HUDEP-2 (cell line): ENCODE results near the gene CPEB2.
A peak's percentile ranks its signal among the peaks of the same experiment; 100 is the strongest.
"Not testable (repeated sequence)": the region's sequence is repeated elsewhere in the genome, so short reads cannot be mapped to it uniquely, and the experiment has no call there.

ENCODE experiments used
- DNase-seq, 76 experiments: peaks; one replicate each; lab custom pipeline; 2025; ENCODE audit not compliant: unreplicated experiment in 76 of 76; lab: John Stamatoyannopoulos, UW

CPEB2 gene

DNA sequence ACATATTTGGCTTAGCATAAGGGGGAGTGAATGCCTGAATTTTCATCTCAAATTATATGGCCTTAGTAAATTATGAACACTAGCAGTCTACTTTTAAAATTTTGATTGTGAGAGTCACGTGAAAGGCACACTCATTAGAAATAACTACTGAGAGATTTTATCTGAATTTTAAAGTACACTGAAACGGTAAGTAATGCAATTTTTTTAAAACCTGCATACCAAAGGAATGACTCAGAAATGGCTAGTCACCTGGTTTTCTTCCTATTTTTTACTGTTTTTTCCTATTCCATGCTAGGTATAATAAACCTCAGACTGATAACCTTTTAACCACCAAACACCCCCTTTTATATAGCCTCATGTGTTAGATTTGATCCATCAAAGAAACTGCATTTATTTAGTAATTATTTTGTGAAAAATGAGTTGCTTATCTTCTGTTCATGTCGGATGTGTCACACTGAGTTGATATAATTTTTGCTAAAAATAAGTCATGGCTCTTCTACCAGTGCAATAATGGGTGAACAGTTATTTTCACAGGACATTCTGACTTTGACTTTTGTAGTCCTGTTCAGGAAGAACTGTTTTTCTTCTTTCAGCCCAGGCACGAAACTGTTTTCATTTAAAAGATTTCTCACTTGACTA, 40.4 kb downstream of the CPEB2 start:
- no peak for DNase-seq

DNA sequence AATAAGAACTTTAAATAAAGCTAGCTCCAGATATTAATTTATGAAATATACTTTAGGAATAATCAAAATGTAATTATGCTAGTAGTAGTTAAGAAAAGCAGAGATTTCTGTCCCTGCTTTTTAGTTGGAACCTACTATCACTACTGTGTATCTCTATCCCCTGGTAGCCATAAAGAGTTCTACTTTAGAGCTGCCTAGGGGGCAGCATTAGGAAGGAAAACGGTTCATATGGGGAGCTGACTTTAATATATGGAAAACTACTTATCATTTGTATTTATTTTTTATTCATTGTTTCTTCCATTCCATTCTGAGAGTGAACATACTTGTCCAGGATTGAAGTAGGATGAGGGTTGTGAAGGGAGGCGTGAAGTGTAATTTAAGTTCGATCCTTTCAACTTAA, 40.9 kb downstream of the CPEB2 start:
- peak in 2 of 76 experiments; percentile 1 to 3 for DNase-seq

DNA sequence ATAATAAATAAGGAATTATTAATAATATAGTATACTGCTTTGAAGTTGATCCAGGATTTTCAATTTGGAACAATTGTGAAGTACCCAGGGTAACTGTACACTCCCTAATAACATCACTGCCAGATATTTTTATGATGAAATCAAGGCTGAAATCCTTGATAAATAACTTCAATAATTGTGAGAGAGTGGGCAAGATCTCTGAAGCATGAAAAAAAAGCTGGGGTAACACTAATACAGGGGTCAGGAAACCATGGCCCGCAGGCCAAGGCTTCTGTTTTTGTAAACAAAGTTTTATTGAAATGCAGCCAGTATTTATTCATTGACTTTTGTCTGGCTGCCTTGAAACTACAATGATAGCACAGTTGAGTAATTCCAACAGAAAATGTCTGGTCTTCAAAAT, 41.6 kb downstream of the CPEB2 start:
- DNase-seq = no peak

DNA sequence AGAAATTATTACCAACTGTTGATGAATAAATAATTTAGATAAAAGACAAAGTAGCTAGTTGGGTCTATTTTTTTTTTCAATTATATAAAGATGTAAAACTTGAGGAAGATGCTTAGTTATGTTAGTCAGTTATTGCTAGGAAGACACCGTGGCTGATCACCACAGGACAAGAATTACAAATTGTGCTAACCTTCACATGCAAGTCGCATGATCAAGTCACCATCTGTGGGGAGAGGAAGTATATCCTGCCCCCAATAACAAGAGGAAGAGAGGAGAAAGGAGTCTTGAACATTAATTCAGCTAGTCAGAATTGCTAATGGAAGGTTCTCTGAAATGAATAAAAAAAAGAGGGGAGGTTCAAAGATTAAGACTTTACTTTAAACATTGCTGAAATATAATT, 52.3 kb downstream of the CPEB2 start:
- no peak for DNase-seq

DNA sequence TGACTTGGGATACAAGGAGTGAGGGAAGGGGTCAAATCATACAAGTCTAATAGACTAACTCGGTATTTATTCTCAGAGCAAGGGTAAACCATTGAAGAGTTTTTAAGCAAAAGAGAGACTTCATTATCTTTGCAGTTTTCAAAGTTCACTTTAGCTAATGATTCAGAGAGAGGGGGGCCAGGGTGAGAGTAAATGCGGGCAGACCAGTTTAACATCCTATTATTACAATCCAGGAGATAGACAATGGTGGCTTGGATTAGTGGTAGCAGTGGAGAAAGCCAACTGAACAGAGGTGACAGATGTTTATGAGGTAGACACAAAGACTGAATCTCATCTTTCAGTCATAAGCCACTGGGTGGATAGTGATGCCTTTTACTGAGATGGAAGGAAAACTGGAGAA, 57.9 kb downstream of the CPEB2 start:
- DNase-seq = no peak

DNA sequence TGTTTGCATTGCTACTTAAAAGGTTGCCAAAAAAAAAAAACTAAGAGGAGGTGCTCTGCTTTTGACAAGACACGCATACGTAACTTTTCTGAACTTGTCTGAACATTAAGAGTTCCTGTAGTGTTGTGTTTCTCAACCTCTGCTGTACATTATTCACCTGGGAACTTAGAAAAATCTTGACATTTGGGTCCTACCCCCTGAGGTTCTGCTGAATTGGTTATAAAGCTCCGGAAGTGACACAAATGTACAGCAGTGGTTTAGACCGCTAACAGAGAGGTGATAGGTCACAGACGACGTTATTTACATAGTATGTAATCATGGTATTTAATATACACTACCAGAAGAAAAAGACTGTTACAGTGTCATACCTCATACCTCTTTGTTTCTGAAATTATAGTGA, 61.1 kb downstream of the CPEB2 start:
- no peak for DNase-seq

DNA sequence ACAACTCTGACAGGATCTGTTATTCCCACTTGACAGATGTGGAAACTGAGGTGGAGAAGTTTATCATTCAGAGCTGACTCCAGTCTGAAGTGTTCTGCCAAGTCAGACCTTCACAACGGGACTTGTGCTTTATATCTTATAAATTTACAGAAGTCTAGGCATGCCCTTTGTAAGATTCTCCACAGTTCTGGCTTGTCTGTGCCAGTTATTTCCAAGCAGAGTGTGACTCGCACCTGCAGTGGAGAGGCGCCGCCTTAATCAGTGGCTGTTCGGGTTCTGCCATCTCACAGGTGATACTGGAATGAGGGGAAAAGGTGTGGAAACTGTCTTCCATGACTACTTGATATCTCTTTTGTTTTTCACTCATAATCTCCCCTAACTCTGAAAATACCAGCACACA, 63.2 kb downstream of the CPEB2 start:
- no peak for DNase-seq

DNA sequence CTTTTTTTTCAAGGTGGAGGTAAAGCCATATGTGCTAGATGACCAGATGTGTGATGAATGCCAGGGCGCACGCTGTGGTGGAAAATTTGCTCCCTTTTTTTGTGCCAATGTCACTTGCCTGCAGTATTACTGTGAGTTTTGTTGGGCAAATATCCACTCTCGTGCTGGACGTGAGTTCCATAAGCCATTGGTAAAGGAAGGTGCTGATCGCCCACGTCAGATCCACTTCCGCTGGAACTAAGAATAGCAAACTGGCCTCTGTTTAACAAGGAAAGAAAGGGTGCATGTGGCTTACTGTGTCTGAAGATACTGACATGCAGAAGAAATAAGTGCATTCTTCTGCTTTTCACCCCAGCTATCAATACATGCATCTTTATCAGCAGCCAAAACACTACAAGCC, 63.9 kb downstream of the CPEB2 start:
- no peak for DNase-seq

DNA sequence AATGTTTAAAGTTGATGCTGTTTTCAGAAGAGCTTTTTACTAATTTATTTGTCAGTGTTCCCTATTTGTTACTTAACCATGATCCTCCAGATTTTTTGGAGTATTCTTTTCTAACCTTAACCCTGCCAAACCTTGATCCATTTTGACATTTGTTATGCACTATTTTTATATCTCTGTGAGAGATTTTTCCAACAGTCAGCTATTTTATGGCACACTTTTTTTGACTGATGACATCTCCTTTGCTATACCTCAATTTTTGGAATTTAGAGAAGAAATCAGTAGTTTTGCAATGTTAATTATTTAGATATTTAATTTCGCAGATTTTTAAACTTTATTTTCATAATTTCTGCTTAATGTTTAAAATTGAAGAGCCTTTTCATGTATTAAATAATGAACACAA, 66.0 kb downstream of the CPEB2 start:
- DNase-seq = no peak

DNA sequence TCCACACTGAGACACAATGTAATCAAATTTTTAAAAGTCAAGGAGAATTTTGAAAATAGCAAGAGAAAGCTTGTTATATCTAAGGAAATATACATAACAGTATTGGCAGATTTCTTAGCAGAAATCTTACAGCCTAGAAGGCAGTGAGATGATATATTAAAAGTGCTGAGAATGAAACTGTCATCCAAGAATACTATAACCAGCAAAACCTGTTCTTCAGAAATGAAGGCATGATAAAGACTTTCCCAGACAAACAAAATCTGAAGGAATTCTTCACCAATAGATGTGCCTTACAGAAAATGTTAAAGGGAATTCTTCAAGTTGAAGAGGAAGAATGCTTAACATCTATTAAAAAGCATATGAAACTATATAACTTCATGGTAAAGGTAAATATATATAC, 73.6 kb downstream of the CPEB2 start:
- DNase-seq = no peak

DNA sequence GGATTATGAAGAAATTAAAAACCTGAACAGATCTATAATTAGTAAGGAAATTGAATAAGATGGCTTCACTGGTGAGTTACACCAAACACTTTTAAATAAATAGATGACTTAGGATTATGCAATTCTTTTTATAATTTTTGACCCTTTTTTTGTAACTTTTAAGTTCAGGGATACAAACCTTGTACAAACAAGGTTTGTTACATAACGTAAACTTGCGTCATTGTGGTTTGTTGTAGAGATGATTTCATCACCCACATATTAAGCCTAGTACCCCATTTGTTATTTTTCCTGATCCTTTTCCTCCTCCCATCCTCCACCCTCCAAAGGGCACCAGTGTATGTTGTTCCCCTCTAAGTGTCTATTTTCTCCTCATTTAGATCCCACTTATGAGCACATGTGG, 75.7 kb downstream of the CPEB2 start:
- no peak for DNase-seq

DNA sequence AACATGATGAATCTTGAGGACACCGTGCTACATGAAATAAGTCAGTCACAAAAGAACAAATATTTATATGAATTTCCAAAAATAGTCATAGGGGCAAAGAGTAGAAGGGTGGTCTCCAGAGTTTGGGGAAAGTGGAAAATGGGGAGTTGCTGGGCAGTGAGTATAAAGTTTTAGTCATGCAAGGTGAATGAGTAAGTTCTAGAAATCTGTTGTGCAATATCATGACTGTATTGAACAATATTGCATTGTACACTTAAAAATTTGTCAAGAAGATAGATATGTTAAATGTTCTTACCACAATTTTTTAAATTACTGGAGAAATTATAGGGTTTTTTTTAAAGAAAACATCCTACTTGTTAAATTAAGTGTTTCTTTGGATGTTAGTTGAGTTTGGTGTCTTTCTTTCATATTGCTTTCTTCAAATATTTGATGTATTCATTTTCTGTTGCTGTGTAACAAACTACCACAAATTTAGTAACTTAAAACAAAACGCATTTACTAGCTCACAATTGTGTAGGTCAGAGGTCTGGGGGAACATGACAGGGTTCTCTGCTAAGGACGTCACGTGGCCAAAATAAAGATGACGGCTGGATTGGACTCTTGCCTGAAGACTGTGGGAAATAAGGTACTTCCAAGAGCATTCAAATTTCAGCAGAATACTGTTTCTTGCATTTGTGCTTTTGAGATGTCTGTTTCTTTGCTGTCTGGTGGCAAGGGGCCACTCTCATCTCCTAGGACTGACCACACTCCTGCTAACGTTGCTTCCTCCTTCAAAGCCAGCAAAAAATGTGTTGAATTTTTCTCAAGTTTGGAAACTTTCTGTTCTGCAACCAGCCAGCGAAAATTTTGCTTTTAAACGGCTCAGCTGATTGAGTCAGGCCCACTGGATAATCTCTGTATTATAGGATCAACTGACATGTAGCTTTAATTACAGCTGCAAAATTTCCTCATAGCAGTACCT, 76.7 kb downstream of the CPEB2 start:
- no peak for DNase-seq

DNA sequence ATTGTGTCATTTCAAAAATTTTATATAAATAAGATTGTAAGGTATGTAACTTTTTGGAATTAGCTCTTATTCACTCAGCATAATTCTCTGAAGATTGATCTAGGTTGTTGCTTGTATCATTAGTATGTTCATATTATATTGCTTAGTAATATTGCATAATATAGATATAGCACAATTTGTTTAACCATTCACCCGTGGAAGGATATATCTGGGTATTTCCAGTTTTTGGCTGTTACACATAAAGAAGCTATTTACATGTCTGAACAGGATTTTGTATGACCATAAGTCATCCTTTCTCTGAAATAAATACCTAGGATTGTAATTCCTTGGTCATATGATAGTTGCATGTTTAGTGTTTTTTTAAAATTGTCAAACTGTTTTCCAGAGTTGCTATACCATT, 82.5 kb downstream of the CPEB2 start:
- DNase-seq = no peak

DNA sequence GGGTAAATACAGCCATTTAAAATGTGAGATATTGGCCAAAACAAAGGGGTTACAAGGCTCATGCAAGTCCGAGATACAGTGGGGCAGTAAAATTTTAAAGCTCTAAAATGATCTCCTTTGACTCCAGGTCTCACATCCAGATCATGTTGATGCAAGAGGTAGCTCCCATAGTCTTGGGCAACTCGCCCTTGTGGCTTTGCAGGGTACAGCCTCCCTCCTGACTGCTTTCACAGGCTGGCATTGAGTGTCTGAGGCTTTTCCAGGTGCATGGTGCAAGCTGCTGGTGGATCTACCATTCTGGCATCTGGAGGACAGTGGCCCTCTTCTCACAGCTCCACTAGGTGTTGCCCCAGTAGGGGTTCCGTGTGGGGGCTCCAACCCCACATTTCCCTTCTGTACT, 83.5 kb downstream of the CPEB2 start:
- DNase-seq = not testable (repeated sequence)

DNA sequence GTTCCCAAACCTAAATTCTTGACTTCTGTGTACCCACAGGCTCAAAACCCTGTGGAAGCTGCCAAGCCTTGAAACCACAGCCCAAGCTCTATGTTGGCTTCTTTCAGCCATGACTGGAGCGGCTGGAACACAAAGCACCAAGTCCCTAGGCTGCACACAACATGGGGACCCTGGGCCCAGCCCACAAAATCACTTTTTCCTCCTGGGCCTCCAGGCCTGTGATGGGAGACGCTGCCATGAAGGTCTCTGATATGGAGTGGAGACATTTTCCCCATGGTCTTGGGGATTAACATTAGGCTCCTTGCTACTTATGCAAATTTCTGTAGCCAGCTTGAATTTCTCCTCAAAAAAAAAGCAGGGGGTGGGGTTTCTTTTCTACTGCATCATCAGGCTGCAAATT, 84.0 kb downstream of the CPEB2 start:
- not testable (repeated sequence) for DNase-seq

DNA sequence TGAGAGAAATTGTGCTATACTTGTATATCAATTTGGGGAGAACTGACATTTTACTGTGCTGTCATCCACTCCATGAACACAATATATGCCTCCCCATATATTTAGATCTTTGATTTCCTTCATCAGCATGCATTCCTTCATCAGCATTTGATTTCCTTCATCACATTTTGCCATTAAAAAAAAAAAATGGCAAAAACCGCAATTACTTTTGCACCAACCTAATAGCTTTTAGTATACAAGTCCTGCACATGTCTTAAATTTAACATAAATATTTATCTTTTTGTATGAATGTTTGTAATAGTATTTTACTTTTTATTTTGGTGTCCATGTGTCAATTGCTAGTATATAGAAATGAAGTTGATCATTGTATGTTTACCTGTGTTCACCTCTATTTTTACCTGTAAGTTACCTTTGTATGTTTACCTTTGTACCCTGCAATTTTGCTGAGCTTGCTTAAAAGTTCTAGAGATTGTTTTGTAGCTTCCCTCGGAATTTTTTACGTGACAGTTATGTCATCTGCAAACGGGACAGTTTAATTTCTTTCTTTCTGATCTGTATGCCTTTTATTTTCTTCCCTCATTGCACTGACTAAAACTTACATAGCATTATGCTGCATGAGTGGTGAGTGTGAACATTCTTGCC, 86.2 kb downstream of the CPEB2 start:
- no peak for DNase-seq

DNA sequence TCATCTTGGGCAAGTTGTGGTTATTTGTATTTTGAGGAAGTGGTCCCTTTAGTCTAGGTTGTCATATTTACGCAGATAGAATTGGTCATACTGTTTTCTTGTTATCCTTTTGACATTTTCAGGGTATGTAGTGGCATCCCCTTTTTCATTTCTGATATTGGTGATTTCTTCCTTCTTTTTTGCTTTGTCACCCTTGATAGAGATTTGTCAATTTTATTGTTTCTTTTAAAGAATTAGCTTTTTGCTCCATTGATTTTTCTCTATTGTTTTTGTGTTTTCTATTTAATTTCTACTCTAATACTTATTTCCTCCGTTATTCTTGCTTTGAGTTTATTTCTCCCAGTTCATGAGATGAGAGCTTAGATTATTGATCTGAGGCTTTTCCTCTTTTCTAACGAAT, 87.7 kb downstream of the CPEB2 start:
- no peak for DNase-seq

DNA sequence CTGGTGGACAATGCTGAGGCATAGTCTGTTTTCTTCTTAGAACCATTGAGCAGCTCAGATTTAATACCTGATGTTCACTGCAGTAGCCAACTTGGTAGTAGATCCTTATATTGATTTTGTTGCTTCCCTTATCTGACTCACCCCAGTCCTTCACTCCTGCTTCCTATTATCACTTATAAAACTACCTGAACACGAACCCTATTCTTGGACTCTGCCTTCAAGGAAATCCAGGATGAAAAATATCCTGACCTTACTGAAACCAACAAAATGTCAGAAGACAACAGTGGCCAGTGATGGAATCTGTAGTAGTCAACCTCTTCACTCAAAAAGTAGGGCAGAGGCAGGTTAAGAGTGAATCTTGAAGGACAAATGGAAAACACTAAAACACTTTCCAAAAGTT, 98.1 kb downstream of the CPEB2 start:
- no peak for DNase-seq

DNA sequence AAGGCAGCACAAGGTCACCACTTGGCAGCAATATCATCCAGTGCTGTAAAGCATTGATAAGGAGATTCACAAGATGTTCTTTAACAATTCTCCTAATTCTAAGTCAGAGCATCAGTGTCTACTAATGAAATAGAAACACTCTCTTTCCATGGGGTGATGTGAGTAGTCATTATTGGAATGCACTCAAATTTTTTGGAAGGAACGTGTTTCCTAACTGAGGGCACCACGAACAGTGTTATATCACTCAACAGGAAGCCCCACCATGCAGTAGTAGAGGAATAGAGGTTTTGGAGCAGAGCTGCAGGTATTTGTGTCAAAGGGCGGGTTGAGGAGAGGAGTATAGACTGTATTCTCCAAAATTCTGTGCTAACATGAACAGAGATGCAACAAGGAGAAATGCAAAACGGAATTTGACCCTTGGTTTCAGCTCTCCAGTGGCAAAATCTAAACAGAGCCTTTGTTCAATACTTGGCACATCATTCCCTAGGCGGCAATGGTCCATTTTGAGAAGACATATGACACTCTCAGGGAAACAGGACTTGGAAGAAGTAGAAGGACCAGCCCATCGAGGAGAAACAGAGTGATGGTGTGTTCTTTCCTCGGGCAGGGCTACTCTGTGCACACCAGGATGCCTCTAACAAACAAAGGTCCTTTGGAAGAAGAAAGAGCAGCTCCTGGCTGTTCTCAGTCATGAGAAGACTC, 98.9 kb downstream of the CPEB2 start:
- DNase-seq = peak in 11 of 76 experiments; percentile 1 to 64 (median 15)

DNA sequence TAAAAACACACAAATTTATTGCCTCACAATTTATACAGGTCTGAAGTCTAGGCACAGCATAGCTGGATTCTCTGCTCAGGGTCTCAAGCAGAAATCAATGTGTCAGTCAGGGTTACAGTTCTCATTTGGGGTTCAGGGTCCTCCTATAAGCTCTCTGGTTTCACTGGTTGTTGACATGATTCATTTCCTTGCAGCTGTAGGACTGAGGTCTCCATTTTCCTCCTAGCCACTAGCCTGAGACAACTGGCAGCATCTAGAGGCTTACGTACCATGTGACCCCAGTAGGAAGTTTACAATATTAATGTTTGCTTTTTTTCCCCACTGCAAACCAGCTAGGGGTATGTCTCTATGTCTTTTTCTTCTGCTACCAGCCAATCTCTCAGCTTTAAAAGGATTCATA, 102.5 kb downstream of the CPEB2 start:
- DNase-seq = no peak

DNA sequence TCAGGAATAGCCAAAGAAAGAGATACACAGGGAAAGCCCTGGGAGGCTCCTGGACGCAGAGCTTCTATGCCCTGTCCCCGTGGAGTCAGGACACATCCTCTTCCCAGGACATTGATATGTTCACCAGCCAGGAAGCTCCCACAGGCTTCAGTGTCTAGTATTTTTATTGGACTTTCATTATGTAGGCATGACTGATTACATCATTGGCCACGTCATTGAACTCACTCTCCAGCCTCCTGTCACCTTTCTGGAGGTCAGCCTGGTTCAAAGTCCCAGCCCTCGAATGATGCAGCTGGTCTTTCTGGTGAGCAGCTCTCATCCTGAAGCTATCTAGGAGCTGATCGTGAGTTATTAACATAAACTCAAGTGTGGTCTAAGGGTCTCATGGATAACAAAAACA, 104.1 kb downstream of the CPEB2 start:
- DNase-seq = no peak
